Stimulated activated CD8-positive, alpha-beta memory T cell treated with anti-CD3 and anti-CD28 coated beads, Interleukin-4, amount 100 ng/mL, for 1 hour (primary cell): ENCODE results near the gene DDX6.

ENCODE experiments used
- DNase-seq, 2 donors: peaks; one replicate each; pipeline ENCODE4 v3.0.0-alpha.2; 2020; ENCODE audit warnings: low read depth in 2 of 2, low spot score in 1 of 2

Gene DDX6

GRCh38 chr11:118705791-118706545 lies 85.0 kb downstream of the DDX6 start:
- no peak for DNase-seq

- no peak for DNase-seq
Measured at GRCh38 chr11:118705111-118705741, 85.7 kb downstream of the DDX6 start.

DNA sequence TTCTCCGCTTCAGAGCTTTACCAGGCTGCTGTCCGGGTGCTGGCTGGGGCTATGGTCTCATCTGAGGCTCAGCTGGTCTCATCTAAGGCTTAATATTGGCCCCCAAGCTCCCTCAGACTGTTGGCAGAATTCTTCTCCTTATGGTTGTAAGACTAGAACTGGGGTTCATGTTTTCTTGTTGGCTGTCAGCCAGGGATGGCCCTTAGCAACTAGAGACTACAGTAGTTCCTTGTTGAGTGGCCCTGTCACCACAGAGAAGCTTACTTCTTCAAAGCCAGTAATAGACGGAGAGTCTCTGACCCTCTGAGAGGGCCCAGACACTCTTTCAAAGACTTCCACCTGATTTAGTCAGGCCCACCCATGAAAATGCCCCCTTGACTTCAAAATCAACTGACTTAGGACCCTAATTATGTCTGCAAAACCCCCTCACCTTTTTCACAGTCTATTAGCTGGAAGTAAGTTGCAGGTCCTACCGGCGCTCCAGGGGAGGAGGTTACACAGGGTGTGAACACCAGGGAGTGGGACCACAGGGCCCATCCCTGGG lies 87.3 kb downstream of the DDX6 start:
- no peak for DNase-seq

- DNase-seq: peak in 1 of 2 donors; percentile 41
Measured at GRCh38 chr11:118699506-118700220, 91.3 kb downstream of the DDX6 start.
